Thymus (tissue), 11 donors: ENCODE measurements around the gene FBXW12. TPM values are rescaled to one million over a fixed set of nuclear protein-coding genes. Genes with fewer than 3 reads are reported as not detected.
A peak's percentile ranks its signal among the peaks of the same experiment; 100 is the strongest.

ENCODE experiments used
- DNase-seq, 9 donors: peaks; one replicate each; pipeline ENCODE4 v3.0.0-alpha.2; 2013; ENCODE audit warnings: low spot score in 9 of 9, low read depth in 6 of 9, missing footprints in 1 of 9
- H3K27ac ChIP-seq, 2 donors: one replicate each; pipeline ENCODE4 v1.5.1; 2013; ENCODE audit warnings: control low read depth in 1 of 2, low read depth in 1 of 2, low read length in 1 of 2, mild to moderate bottlenecking in 1 of 2, moderate library complexity in 1 of 2
- H3K27me3 ChIP-seq, 2 donors: one replicate each; pipeline ENCODE4 v1.5.1; 2013; ENCODE audit warnings: low read length in 1 of 2; ENCODE audit not compliant: control insufficient read depth in 2 of 2, insufficient read depth in 1 of 2
- H3K36me3 ChIP-seq, 2 donors: one replicate each; pipeline ENCODE4 v1.5.1; 2013; ENCODE audit warnings: low read length in 1 of 2, mild to moderate bottlenecking in 1 of 2, moderate library complexity in 1 of 2; ENCODE audit not compliant: control insufficient read depth in 2 of 2, insufficient read depth in 2 of 2
- H3K4me1 ChIP-seq, 2 donors: one replicate each; pipeline ENCODE4 v1.5.1; 2013; ENCODE audit warnings: low read length in 2 of 2; ENCODE audit not compliant: control insufficient read depth in 2 of 2, insufficient read depth in 2 of 2
- H3K4me3 ChIP-seq, 2 donors: one replicate each; pipeline ENCODE4 v1.5.1; 2013; ENCODE audit warnings: low read length in 2 of 2, control low read depth in 1 of 2, mild to moderate bottlenecking in 1 of 2
- H3K9me3 ChIP-seq, 2 donors: one replicate each; pipeline ENCODE4 v1.5.1; 2013; ENCODE audit warnings: low read length in 1 of 2, mild to moderate bottlenecking in 1 of 2; ENCODE audit not compliant: control insufficient read depth in 2 of 2, insufficient read depth in 1 of 2
- WGBS: extraction: QIAGEN DNeasy Blood & Tissue Kit; methylation state at CpG from one replicate; pipeline ENCODE4 v1.1.7; 2013; 5-methylcytosine and 5-hydroxymethylcytosine counted together
- polyA plus RNA-seq: library from polyadenylated mRNA; stranded (reverse); fragments of 200-250 nt; gene quantifications from one replicate; pipeline ENCODE4 v1.2.3, GENCODE V29; 2013
- total RNA-seq: library from RNA; stranded (reverse); fragments of 120-200 nt; gene quantifications from one replicate; pipeline ENCODE4 v1.2.4, GENCODE V29; 2013
- donor health status: healthy.

The FBXW12 gene
- total and polyA plus RNA-seq, 2 donors = 0.05 to 0.07 TPM

DNA sequence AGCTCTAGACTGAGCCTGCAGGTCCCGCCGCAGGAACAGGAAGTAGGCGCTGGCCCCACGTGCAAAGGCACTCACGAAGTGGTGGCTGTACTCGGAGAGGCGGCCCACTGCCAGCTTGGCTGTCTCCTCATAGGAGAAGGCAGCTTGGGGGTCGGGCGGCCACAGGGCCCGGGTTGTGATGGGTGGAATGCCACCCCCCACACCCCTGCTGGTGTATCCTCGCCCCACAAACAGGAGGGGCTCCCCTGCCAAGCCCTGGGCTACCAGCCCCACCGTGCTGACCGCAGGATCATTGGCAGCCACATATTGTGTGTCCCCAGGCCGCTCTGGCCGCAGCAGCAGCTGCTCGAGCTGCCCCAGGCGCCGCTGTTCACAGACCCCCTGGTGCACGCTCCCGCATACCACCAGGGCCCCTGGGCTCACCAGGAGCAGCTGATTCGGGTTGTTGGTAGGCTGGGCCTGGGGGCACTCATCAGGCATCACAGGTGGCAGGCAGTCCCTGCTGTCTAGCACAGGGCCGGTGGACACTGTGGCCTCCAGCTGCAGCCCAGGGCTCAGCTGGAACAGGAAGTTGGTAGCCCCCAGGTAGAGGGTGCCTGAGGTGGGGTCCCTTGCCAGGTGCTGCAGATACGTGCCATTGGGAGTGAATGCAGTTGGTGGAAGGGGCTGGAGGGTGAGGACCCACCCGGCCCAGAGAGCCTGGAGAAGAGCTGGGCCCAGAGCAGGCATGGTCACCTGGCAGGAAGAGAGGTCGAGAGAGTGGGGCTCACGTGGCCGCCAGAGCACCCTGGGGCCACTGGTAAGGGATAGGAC lies 52.1 kb downstream of the FBXW12 start:
- Histone ChIP-seq H3K4me3 (no peak overlapping the region), H3K36me3 (peaks cover 0 to 4% of the 10 kb centered on the region in 2 donors), H3K4me1 (peaks cover 4 to 11% of the 10 kb centered on the region in 2 donors), H3K9me3 (no peaks in the 10 kb centered on the region), H3K27ac (no peak overlapping the region), H3K27me3 (peaks cover 4 to 32% of the 10 kb centered on the region in 2 donors)
- no peak for DNase-seq
- 94% methylated on average over 27 of the region's 27 CpGs for WGBS

DNA sequence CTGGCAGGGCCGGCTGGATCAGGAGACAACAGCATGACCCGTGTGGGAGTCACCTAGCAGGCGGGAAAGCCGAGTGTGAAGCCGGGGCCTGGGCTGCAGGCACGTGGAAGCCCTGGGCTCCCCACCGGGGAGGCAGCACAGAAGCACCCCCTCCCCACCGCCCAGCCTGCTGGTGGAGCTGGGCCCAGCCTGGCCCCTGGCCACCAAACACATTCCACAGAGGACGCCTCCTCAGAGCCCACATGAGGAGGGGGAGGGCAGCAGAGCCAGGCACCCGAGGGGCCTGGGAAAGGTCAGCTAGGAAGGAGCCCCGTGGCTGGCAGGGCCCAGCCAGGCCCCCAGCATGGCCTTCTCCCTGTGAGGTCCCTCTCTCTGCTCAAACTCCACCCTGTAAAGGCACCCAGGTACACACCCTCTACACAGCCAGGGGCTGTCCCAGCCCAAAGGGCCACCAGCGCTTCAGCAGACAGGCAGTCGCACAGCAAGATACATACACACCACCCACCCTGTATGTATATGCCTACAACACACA lies 53.3 kb downstream of the FBXW12 start:
- H3K4me3 ChIP-seq = no peak overlapping the region
- no peak overlapping the region for H3K27ac ChIP-seq
- peaks cover 0 to 3% of the 10 kb centered on the region in 2 donors for H3K9me3 ChIP-seq
- H3K36me3 ChIP-seq = peaks cover 0 to 4% of the 10 kb centered on the region in 2 donors
- H3K27me3 ChIP-seq = peaks cover 4 to 42% of the 10 kb centered on the region in 2 donors
- no peak for DNase-seq
- WGBS = 94% methylated on average over 13 of the region's 13 CpGs
- H3K4me1 ChIP-seq = peaks cover 9 to 19% of the 10 kb centered on the region in 2 donors

DNA sequence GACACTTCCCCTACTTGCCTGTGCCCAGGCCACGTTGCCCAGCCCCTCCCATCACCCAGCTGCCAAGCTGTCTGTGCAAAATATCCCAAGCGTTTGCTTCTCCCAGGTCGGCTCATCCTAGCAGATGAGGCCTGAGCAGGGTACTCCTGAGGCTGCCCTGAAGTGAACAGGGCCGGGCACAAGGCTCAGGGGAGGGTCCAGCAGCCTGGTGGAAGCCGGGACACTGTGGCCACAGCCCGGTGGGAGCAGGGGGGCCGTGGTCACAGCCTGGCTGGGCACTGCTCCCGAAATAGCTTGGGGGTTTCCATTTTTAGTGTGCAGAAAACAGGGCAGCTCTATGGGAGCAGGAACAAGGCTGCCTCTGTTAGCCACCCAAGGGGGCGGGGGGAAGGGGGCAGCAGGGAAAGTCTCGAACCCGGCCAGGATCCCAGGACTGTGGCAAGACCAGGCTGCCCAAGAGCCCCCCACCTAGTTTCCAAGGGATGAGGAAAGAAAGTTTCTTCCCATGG lies 54.4 kb downstream of the FBXW12 start:
- no peak for DNase-seq
- H3K27me3 ChIP-seq = peaks cover 4 to 44% of the 10 kb centered on the region in 2 donors
- WGBS = 89% methylated on average over 11 of the region's 11 CpGs
- peaks cover 0 to 3% of the 10 kb centered on the region in 2 donors for H3K9me3 ChIP-seq
- H3K4me3 ChIP-seq = no peak overlapping the region
- no peaks in the 10 kb centered on the region for H3K36me3 ChIP-seq
- peaks cover 9 to 26% of the 10 kb centered on the region in 2 donors for H3K4me1 ChIP-seq
- no peak overlapping the region for H3K27ac ChIP-seq

GRCh38 chr3:48426944-48427629 lies 55.1 kb downstream of the FBXW12 start:
- H3K4me3 ChIP-seq = no peak overlapping the region
- peaks cover 9 to 22% of the 10 kb centered on the region in 2 donors for H3K4me1 ChIP-seq
- peaks cover 4 to 44% of the 10 kb centered on the region in 2 donors for H3K27me3 ChIP-seq
- DNase-seq = no peak
- peaks cover 0 to 3% of the 10 kb centered on the region in 2 donors for H3K9me3 ChIP-seq
- no peak overlapping the region for H3K27ac ChIP-seq
- WGBS = 93% methylated on average over 8 of the region's 8 CpGs
- peaks cover 0 to under 1% of the 10 kb centered on the region in 2 donors for H3K36me3 ChIP-seq

GRCh38 chr3:48427630-48427962 lies 55.6 kb downstream of the FBXW12 start:
- H3K4me3 ChIP-seq = no peak overlapping the region
- no peak overlapping the region for H3K27ac ChIP-seq
- peaks cover 0 to 3% of the 10 kb centered on the region in 2 donors for H3K9me3 ChIP-seq
- WGBS = 97% methylated on average over 9 of the region's 9 CpGs
- peaks cover 9 to 22% of the 10 kb centered on the region in 2 donors for H3K4me1 ChIP-seq
- DNase-seq = no peak
- peaks cover 4 to 44% of the 10 kb centered on the region in 2 donors for H3K27me3 ChIP-seq
- H3K36me3 ChIP-seq = peaks cover 4 to 5% of the 10 kb centered on the region in 2 donors

DNA sequence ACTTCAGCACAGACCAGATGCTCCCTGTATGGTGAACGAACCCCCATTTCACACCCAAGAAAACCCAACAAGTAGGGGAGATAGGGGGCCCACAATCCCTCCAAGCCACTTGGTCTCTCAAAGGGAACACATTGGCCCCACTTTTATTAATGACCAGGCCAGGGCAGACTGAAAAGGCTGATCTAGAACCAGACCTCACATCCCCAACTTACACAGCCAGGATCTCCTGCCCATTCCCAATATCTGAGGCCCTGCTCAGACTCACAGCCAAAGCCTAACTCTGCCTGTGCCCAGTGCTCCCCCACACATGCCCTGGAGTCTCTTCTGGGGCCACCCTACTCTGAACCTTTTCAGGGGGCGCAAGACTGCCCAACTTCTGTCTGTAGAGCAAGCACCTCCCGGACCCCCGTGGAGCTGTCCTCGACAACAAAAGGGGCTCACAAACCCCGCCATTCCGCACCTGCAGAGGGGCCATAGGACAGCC lies 56.1 kb downstream of the FBXW12 start:
- Histone ChIP-seq H3K4me3 (no peak overlapping the region), H3K27ac (no peak overlapping the region), H3K9me3 (peaks cover 0 to 3% of the 10 kb centered on the region in 2 donors), H3K4me1 (peaks cover 9 to 27% of the 10 kb centered on the region in 2 donors), H3K27me3 (peaks cover 4 to 44% of the 10 kb centered on the region in 2 donors), H3K36me3 (peaks cover 10 to 11% of the 10 kb centered on the region in 2 donors)
- WGBS = 93% methylated on average over 7 of the region's 7 CpGs
- DNase-seq = no peak

DNA sequence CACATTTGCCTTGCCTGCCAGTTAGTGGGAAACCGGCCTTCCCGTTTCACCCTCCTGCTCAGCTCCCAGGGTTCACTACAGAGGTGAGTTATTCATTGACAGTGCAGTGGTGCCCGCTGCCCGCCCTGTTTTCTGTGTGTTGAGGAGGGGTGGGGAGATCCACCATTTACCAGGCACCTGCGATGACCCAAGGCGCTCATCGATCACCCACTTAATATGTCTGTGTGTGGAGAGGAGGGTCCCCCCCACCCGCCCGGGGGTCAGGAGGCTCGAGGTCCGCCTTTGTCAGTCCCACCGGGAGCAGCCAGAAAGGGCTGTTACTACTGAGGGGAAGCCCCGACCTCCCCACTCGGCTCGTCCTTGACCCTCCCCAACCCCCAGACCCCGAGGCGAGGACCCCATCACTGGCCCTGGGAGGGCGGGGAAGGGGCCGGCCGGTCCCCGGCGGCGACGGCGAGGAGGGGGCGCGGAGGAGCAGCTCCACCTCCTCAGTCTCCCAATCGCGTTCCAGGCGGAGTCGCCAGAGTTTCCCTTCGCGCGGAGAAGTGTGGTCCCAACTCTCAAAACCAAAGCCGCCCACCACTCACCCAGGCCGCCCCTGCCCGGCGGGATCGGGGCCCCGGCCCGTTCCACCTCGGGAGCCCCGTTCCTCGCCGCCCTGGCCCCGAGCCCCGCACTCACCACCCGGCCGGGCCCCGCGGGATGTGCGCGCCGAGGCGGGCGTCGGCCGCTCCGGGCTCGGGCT lies 56.7 kb downstream of the FBXW12 start:
- peak overlapping the region; percentile 50 to 79 for H3K4me3 ChIP-seq
- H3K27ac ChIP-seq = peak overlapping the region in 1 of 2 donors; percentile 64
- peaks cover 4 to 44% of the 10 kb centered on the region in 2 donors for H3K27me3 ChIP-seq
- no peak for DNase-seq
- H3K9me3 ChIP-seq = peaks cover 0 to 3% of the 10 kb centered on the region in 2 donors
- H3K4me1 ChIP-seq = peaks cover 9 to 27% of the 10 kb centered on the region in 2 donors
- H3K36me3 ChIP-seq = peaks cover 15 to 16% of the 10 kb centered on the region in 2 donors
- 9% methylated on average over 60 of the region's 60 CpGs for WGBS

DNA sequence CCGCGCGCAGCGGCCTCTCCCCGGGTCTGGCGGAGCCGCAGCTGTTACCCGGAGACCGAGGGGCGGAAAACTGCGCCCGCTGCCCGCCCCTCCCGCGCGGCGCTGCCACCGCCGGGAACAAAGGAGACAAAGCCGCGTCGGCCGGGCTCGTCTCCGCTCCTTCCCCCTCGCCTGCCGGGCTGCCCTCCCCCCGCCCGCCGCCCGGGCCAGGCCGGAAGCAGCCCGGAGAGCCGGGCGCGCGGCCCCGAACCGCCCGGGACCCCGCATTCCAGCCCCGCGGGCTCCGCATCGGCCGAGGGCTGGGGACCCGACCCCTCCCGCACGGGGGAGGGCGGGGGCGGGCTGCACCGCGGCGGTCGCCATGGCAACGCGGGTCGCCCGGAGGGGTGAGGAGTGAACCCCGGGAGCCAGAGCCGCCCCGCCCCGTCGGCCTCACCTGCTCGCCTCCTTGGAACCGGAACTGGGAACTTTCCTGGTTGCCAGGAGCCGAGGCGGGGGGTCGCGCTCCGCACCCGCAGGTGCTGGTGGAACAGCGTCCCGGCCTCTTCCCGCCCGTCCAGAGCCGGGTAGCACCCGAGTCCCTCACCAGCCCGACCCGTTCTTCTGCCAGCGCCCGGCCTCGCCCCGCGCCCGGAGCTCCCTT lies 57.4 kb downstream of the FBXW12 start:
- peaks cover 19 to 22% of the 10 kb centered on the region in 2 donors for H3K36me3 ChIP-seq
- H3K27ac ChIP-seq = peak overlapping the region in 1 of 2 donors; percentile 69
- peak in 5 of 9 donors; percentile 32 to 64 (median 60) for DNase-seq
- H3K27me3 ChIP-seq = peaks cover 4 to 44% of the 10 kb centered on the region in 2 donors
- peak overlapping the region; percentile 50 to 79 for H3K4me3 ChIP-seq
- peaks cover 0 to 3% of the 10 kb centered on the region in 2 donors for H3K9me3 ChIP-seq
- WGBS = under 1% methylated on average over 86 of the region's 86 CpGs
- peaks cover 9 to 27% of the 10 kb centered on the region in 2 donors for H3K4me1 ChIP-seq
